Stromal cell of bone marrow (primary cell): ENCODE data around the gene RHOXF1.
A peak's percentile ranks its signal among the peaks of the same experiment; 100 is the strongest.
"Not testable (repeated sequence)": the region's sequence is repeated elsewhere in the genome, so short reads cannot be mapped to it uniquely, and the experiment has no call there.

Experiments used
- DNase-seq: peaks from one replicate; pipeline ENCODE4 v3.0.0-alpha.2; 2012; ENCODE audit warnings: low read depth

The RHOXF1 gene

GRCh38 chrX:120115438-120115963 lies at the start of gene RHOXF1:
Gene RHOXF1 (minus strand): TSS chrX:120115913. CDS start chrX:120115862, 51 bp downstream.
- no peak for DNase-seq

GRCh38 chrX:120159086-120159485 lies 43.4 kb upstream of the RHOXF1 start:
- not testable (repeated sequence) for DNase-seq

GRCh38 chrX:120158313-120158712 lies 42.6 kb upstream of the RHOXF1 start, which contains the start of gene RHOXF2:
Gene RHOXF2 (plus strand): TSS chrX:120158613. CDS start chrX:120158751, 138 bp downstream.
- not testable (repeated sequence) for DNase-seq

- DNase-seq: not testable (repeated sequence)
Measured at GRCh38 chrX:120150109-120150744, 34.5 kb upstream of the RHOXF1 start.

DNA sequence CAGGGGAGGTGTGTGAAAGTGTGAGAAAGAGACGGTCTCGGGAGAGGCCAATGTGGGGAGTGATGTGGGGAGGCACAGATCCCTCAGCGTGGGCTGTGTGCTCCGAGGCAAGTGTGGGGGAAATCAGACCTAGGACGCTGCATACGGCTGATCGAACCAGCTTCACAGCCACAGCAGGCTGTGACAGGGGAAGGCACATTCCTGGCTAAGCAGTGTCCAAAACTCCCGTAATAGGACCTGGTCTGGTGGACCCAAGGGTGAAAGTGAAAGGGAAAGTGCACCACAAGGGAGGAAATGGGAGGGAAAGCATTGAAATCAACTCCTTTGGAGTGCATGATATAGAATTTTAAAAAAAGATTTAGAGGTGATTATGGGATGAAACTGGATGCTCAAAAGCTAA lies 31.8 kb upstream of the RHOXF1 start:
- no peak for DNase-seq

DNA sequence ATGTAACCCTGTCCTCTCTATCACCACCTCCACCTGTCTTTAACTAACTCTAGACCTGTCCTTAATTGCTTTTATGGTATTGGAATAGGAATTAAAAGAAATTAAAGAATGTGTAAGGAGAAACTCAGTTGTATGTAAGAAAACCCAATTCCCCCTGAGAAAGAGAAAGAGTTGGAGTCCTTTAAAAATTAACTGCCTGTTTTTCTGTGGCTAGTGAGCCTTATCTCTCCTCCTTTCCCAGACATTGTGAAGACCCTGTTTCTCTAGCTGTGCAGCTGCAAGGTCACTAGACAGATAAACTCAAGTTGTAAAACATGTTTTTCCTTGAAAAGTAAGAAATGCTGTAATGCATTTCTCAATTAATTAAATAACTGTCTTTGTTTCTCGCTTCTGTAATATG lies 30.6 kb upstream of the RHOXF1 start:
- not testable (repeated sequence) for DNase-seq

- DNase-seq: no peak
Measured at GRCh38 chrX:120145295-120145925, 29.7 kb upstream of the RHOXF1 start.

DNA sequence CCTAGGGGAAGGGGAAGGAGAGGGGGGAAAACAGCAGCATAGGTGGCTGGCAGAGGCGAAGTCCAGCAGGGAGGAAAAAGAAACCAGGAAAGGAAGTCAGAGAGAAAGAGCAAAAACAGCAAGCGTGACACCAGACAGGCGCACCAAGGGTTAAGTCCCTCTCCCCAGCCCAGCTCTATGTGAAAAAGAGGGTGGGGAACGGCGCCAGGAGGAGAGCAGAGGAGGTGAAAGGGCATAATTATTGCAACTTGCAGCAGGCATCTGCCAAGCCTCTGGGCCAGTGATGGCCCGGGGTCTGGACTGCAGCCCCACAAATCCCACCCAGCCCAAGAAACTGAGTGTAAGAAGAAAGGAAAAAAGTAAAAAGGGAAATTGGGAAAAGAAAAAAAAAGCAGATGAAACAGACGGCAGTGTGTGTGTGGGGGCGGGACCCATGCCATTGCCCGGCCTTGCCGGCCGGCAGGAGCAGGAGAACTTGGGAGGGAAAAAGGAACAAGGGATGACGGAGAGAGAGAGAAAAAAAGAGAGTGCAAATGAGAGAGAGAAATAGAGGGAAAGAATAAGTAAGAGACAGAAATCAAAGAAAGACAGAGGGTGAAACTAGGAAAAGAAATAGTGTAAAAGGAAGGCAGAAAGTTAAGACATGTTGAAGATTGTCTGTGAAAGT lies 28.6 kb upstream of the RHOXF1 start:
- DNase-seq: no peak

DNA sequence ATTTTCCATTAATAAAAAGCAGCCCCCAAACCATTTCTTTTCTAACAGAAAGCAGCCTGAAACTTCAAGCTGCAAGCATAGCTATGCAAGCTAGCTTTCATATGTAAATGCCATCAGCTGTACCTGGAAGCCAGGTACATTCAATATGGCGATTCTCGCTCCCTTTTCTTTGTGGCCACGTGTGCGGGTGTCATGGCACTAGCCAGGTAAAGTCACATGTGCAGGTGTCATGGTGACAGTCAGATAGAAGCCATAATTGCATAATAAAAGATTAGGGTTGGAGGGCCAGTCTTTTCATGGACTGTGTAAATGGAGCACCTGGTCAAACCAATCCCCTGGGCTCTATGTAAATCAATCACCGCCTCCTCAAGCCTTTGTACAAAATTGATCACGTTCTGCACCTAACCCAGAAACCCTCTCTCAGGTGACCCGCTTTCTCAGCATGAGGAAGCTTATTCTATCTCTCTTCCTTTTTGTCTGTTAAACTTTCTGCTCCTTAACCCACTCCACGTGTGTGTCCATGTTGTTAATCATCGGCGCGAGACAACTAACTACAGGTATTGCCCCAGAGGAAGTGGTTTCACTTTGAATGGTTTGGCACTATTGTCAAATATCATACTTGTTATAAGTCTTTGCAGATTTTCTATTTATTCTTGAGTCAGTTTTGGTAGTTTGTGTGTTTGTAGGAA lies 24.7 kb upstream of the RHOXF1 start:
- no peak for DNase-seq

DNA sequence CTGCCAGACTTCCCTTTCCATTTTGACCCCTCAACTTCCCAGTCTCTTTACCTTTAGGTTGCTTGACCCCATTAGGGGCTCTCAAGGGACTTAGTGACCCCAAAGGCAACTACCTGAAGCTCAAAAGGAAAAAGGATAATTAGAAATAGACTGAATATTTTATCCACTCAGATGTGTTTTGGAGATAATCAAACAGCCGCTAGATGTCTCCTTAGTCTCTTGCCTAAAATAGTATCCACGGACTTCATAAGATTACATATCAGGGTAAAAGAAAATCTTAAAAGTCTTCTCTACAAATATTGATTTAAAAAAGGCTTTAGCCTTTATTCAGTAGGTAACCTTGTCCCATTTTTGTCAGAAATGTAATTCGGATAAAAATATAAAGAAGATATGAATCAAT lies 21.7 kb upstream of the RHOXF1 start:
- no peak for DNase-seq

DNA sequence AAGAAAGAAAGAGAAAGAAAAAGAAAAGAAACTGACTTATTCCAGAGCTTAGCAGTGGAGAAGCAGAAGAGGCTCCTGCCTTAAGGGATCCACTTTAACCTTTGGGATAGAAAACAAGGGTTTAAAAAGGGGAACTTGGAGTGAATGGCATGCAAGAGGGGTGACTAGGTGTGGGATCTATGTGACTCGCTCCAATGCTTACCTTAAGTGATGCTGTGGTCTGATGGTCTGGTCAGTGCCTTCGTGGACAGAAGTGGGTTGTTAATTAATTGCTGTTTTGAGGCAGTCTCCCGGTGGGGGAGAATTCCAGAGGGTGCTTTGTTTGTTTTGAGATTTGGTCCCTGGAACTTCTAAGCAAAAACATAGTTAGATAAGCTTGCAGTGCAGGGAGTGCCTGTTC lies 21.1 kb upstream of the RHOXF1 start:
- DNase-seq: no peak

- no peak for DNase-seq
Measured at GRCh38 chrX:120136128-120136527, 20.4 kb upstream of the RHOXF1 start.

GRCh38 chrX:120128306-120128846 lies 12.7 kb upstream of the RHOXF1 start:
- not testable (repeated sequence) for DNase-seq

GRCh38 chrX:120125444-120125843 lies 9.7 kb upstream of the RHOXF1 start:
- no peak for DNase-seq

GRCh38 chrX:120120223-120120622 lies 4.5 kb upstream of the RHOXF1 start:
- DNase-seq: peak; percentile 31

DNA sequence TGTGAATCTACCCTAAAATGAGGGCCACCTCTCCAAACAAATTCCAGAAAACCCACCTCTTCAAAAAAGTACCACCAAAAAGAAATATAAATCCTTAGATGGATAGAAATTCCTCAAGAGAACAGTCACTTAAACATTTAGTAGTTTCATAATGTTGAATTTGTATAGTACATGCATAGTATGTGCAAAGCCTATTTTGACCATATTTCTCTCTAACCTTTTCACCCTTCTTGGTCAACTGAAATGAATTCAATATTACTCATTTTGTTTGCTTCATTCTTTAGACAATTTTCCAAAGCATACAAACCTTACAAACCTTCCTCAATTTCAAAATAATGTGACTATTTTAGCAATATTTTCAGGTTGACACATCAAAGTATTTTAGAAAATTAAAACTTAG lies 4.1 kb downstream of the RHOXF1 start:
- no peak for DNase-seq

GRCh38 chrX:120109378-120109777 lies 6.3 kb downstream of the RHOXF1 start:
- DNase-seq: no peak

- DNase-seq: not testable (repeated sequence)
Measured at GRCh38 chrX:120104707-120105106, 11.0 kb downstream of the RHOXF1 start.

DNA sequence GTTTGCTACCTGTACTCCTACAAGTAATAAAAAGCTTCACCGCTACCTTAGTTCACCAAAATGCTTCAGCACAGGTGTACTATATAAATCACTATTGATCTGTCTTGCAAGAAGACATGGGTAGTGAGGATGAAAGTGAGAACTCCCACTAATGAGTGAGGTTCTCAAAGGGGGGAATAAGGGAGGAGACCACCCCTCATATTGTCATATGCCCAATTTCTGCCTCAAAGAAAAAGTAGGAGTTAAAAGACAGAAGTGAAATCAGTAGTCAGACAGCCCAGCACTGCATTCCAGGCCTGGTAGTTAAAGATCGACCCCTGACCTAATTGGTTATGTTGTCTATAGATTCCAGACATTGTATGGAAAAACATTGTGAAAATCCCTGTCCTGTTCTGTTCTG lies 14.7 kb downstream of the RHOXF1 start:
- DNase-seq: not testable (repeated sequence)

DNA sequence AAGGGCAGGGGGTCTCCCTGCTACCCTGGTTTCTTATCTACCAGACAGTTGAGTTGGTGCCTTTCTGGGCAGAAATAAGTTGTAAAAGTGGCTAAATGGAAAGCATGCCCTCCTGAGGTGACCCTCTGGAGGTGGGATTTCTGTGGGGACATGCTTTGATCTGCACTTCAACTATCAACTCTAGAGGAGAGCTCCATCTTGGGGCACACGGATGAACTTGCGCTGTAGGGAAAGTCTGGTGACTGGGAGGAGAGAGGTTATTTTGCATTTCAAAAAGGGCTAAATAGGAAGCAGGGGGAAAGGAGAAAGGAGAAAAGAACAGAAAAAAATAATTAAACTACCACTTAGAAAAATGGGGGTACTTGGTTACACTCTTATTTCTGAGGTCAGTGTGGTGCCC lies 25.5 kb downstream of the RHOXF1 start:
- no peak for DNase-seq

- DNase-seq: no peak
Measured at GRCh38 chrX:120087289-120088017, 28.3 kb downstream of the RHOXF1 start.
